Esophagus (tissue), 2 donors: ENCODE results near the gene BAG5. TPM values are rescaled to one million over a fixed set of nuclear protein-coding genes. Genes with fewer than 3 reads are reported as not detected.

Experiments used
- H3K27ac ChIP-seq, 2 donors: one replicate each; pipeline ENCODE4 v1.5.1; 2013; ENCODE audit warnings: low read depth in 2 of 2, mild to moderate bottlenecking in 2 of 2, inconsistent platforms in 1 of 2, low read length in 1 of 2, moderate library complexity in 1 of 2
- H3K27me3 ChIP-seq, 2 donors: one replicate each; pipeline ENCODE4 v1.6.1; 2013; ENCODE audit warnings: low read length in 2 of 2, control low read depth in 1 of 2, mild to moderate bottlenecking in 1 of 2; ENCODE audit not compliant: insufficient read depth in 2 of 2, control insufficient read depth in 1 of 2
- H3K36me3 ChIP-seq, 2 donors: one replicate each; pipeline ENCODE4 v1.6.1; 2013; ENCODE audit warnings: low read length in 1 of 2; ENCODE audit not compliant: control insufficient read depth in 2 of 2, insufficient read depth in 2 of 2
- H3K4me1 ChIP-seq, 2 donors: one replicate each; pipeline ENCODE4 v1.6.1; 2013; ENCODE audit warnings: low read length in 1 of 2; ENCODE audit not compliant: control insufficient read depth in 2 of 2, insufficient read depth in 2 of 2
- H3K4me3 ChIP-seq, 2 donors: one replicate each; pipeline ENCODE4 v1.5.1; 2013; ENCODE audit warnings: low read length in 2 of 2, mild to moderate bottlenecking in 2 of 2, low read depth in 1 of 2, moderate library complexity in 1 of 2
- H3K9me3 ChIP-seq, 2 donors: one replicate each; pipeline ENCODE4 v1.6.1; 2013; ENCODE audit warnings: mild to moderate bottlenecking in 2 of 2, low read depth in 1 of 2, low read length in 1 of 2, moderate library complexity in 1 of 2; ENCODE audit not compliant: control insufficient read depth in 2 of 2, insufficient read depth in 1 of 2
- WGBS, 2 donors: extraction: QIAGEN DNeasy Blood & Tissue Kit; methylation state at CpG; one replicate each; pipeline ENCODE4 v1.1.7; 2013; 5-methylcytosine and 5-hydroxymethylcytosine counted together
- polyA plus RNA-seq, 2 donors: library from polyadenylated mRNA; stranded (reverse); fragments of 200-250 nt; gene quantifications; one replicate each; pipeline ENCODE4 v1.2.3, GENCODE V29; 2013
- donor health status: healthy with polysubstance abuse.
- donor health status: Bipolar disorder and iron deficiency.

The BAG5 gene
- polyA plus RNA-seq, 2 donors: 7.1 to 12.7 TPM

GRCh38 chr14:103524002-103524935 lies 38.2 kb downstream of the BAG5 start:
- H3K36me3 ChIP-seq: peaks cover 0 to 3% of the 10 kb centered on the region in 2 donors
- H3K27me3 ChIP-seq: no peaks in the 10 kb centered on the region
- peaks cover 17 to 21% of the 10 kb centered on the region in 2 donors for H3K4me1 ChIP-seq
- H3K4me3 ChIP-seq: no peak overlapping the region
- H3K27ac ChIP-seq: no peak overlapping the region
- H3K9me3 ChIP-seq: no peaks in the 10 kb centered on the region
- WGBS, 2 donors: 76 to 81% methylated on average over 12 of the region's 12 CpGs

- Histone ChIP-seq H3K27me3 (no peaks in the 10 kb centered on the region), H3K27ac (no peak overlapping the region), H3K36me3 (peaks cover 0 to 3% of the 10 kb centered on the region in 2 donors), H3K9me3 (no peaks in the 10 kb centered on the region), H3K4me3 (no peak overlapping the region), H3K4me1 (peaks cover 17 to 25% of the 10 kb centered on the region in 2 donors)
- WGBS, 2 donors: 51 to 64% methylated on average over 10 of the region's 10 CpGs
Observed at GRCh38 chr14:103523575-103523954, 38.9 kb downstream of the BAG5 start.

- Histone ChIP-seq H3K36me3 (peaks cover 0 to 3% of the 10 kb centered on the region in 2 donors), H3K27ac (peak within 1 kb of the TSS; percentile 73 to 79), H3K4me1 (peaks cover 19 to 27% of the 10 kb centered on the region in 2 donors), H3K4me3 (peak within 1 kb of the TSS; percentile 61 to 68), H3K9me3 (no peaks in the 10 kb centered on the region), H3K27me3 (no peaks in the 10 kb centered on the region)
- 4 to 12% methylated on average over 74 to 107 of the region's 107 CpGs for WGBS, 2 donors
Observed at GRCh38 chr14:103522649-103523574, 39.5 kb downstream of the BAG5 start, which contains the start of gene CKB. CKB (minus strand) TSS chr14:103522830; CDS start chr14:103522493, 337 bp downstream.

- H3K4me1 ChIP-seq: peaks cover 16 to 27% of the 10 kb centered on the region in 2 donors
- 0 to 2% methylated on average over 51 to 74 of the region's 74 CpGs for WGBS, 2 donors
- no peaks in the 10 kb centered on the region for H3K9me3 ChIP-seq
- peak overlapping the region; percentile 61 to 68 for H3K4me3 ChIP-seq
- no peaks in the 10 kb centered on the region for H3K27me3 ChIP-seq
- H3K36me3 ChIP-seq: peaks cover 0 to 3% of the 10 kb centered on the region in 2 donors
- H3K27ac ChIP-seq: peak overlapping the region; percentile 73 to 79
Observed at GRCh38 chr14:103521951-103522563, 40.4 kb downstream of the BAG5 start.

- no peaks in the 10 kb centered on the region for H3K9me3 ChIP-seq
- H3K36me3 ChIP-seq: peaks cover 0 to 3% of the 10 kb centered on the region in 2 donors
- H3K4me3 ChIP-seq: peak overlapping the region; percentile 61 to 68
- 0 to 1% methylated on average over 62 to 77 of the region's 77 CpGs for WGBS, 2 donors
- H3K4me1 ChIP-seq: peaks cover 16 to 27% of the 10 kb centered on the region in 2 donors
- H3K27ac ChIP-seq: peak overlapping the region; percentile 73 to 83
- no peaks in the 10 kb centered on the region for H3K27me3 ChIP-seq
Observed at GRCh38 chr14:103521438-103521950, 41.0 kb downstream of the BAG5 start.

GRCh38 chr14:103520657-103521437 lies 41.6 kb downstream of the BAG5 start:
- H3K9me3 ChIP-seq: no peaks in the 10 kb centered on the region
- 1 to 3% methylated on average over 32 to 66 of the region's 66 CpGs for WGBS, 2 donors
- H3K4me3 ChIP-seq: peak overlapping the region; percentile 61 to 68
- no peaks in the 10 kb centered on the region for H3K27me3 ChIP-seq
- peak overlapping the region; percentile 73 to 83 for H3K27ac ChIP-seq
- H3K36me3 ChIP-seq: peaks cover 0 to 3% of the 10 kb centered on the region in 2 donors
- H3K4me1 ChIP-seq: peaks cover 16 to 27% of the 10 kb centered on the region in 2 donors

GRCh38 chr14:103520269-103520656 lies 42.2 kb downstream of the BAG5 start:
- H3K4me1 ChIP-seq: peaks cover 16 to 27% of the 10 kb centered on the region in 2 donors
- H3K36me3 ChIP-seq: peaks cover 0 to 3% of the 10 kb centered on the region in 2 donors
- H3K27me3 ChIP-seq: no peaks in the 10 kb centered on the region
- peak overlapping the region in 1 of 2 donors; percentile 61 for H3K4me3 ChIP-seq
- H3K27ac ChIP-seq: peak overlapping the region; percentile 73 to 83
- 34 to 45% methylated on average over 10 of the region's 10 CpGs for WGBS, 2 donors
- H3K9me3 ChIP-seq: no peaks in the 10 kb centered on the region

GRCh38 chr14:103519837-103520212 lies 42.6 kb downstream of the BAG5 start:
- no peaks in the 10 kb centered on the region for H3K27me3 ChIP-seq
- H3K4me1 ChIP-seq: peaks cover 16 to 30% of the 10 kb centered on the region in 2 donors
- H3K36me3 ChIP-seq: peaks cover 0 to 3% of the 10 kb centered on the region in 2 donors
- H3K4me3 ChIP-seq: no peak overlapping the region
- 55 to 66% methylated on average over 22 of the region's 22 CpGs for WGBS, 2 donors
- H3K9me3 ChIP-seq: no peaks in the 10 kb centered on the region
- H3K27ac ChIP-seq: peak overlapping the region in 1 of 2 donors; percentile 83
